PC-9 (cell line): ENCODE data around the gene INPP5A. TPM values are rescaled to one million over a fixed set of nuclear protein-coding genes. Genes with fewer than 3 reads are reported as not detected.
"Not testable (repeated sequence)": the region's sequence is repeated elsewhere in the genome, so short reads cannot be mapped to it uniquely, and the experiment has no call there.

Experiments
- BruUV-seq: library from RNA; stranded (reverse); fragments of 400-500 nt; replicated peaks from 2 replicates; lab custom pipeline; 2021; lab: Mats Ljungman, UMichigan
- CTCF ChIA-PET: fragments of 300-600 bp; sonication (Branson Sonifier 250); formaldehyde crosslinking; loops from one replicate; lab custom pipeline; 2022; ENCODE audit warnings: antibody characterized with exemption; lab: Charles Lee
- POLR2A ChIA-PET: fragments of 300-600 bp; sonication (Branson Sonifier 250); formaldehyde crosslinking; loops from one replicate; lab custom pipeline; 2022; ENCODE audit warnings: antibody characterized with exemption; ENCODE audit not compliant: unreplicated experiment; lab: Charles Lee
- DNase-seq, 2 experiments: peaks; one replicate each; pipeline versions ENCODE4 v3.0.0 to v3.0.0-alpha.2; 2015 to 2022; ENCODE audit warnings: mixed read lengths in 1 of 2
- H2AFZ ChIP-seq: fragments of 200-600 bp; sonication (generic); 2 replicates; pipeline ENCODE4 v1.8.1; 2017; ENCODE audit warnings: antibody characterized with exemption
- H3F3A ChIP-seq: fragments of 200-600 bp; sonication (generic); 2 replicates; pipeline ENCODE4 v1.8.1; 2017; ENCODE audit warnings: antibody characterized with exemption, mild to moderate bottlenecking, low read depth; ENCODE audit not compliant: insufficient read depth
- H3K27ac ChIP-seq: fragments of 200-600 bp; sonication (generic); 2 replicates; pipeline ENCODE4 v1.6.1; 2016; ENCODE audit warnings: mixed run types
- H3K27me3 ChIP-seq: fragments of 200-600 bp; sonication (generic); 2 replicates; pipeline ENCODE4 v1.6.1; 2016; ENCODE audit warnings: low read depth, mixed run types; ENCODE audit not compliant: insufficient read depth
- H3K36me3 ChIP-seq: fragments of 200-600 bp; sonication (generic); 2 replicates; pipeline ENCODE4 v1.6.1; 2016; ENCODE audit warnings: low read depth, mixed run types
- H3K4me1 ChIP-seq: fragments of 200-600 bp; sonication (generic); replicated peaks from 2 replicates; pipeline ENCODE4 v1.6.1; 2016; ENCODE audit warnings: mixed run types; ENCODE audit not compliant: insufficient read depth
- H3K4me2 ChIP-seq: fragments of 200-600 bp; sonication (generic); 2 replicates; pipeline ENCODE4 v1.6.1; 2017; ENCODE audit warnings: mixed run types
- H3K4me3 ChIP-seq: fragments of 200-600 bp; sonication (generic); 2 replicates; pipeline ENCODE4 v1.6.1; 2016; ENCODE audit warnings: mixed run types
- H3K79me2 ChIP-seq: fragments of 200-600 bp; sonication (generic); 2 replicates; pipeline ENCODE4 v1.6.1; 2017; ENCODE audit warnings: low read depth, mixed run types
- H3K9me2 ChIP-seq: fragments of 200-600 bp; sonication (generic); 2 replicates; pipeline ENCODE4 v1.8.1; 2017; ENCODE audit warnings: mild to moderate bottlenecking; ENCODE audit not compliant: insufficient read depth
- H3K9me3 ChIP-seq: fragments of 200-600 bp; sonication (generic); 2 replicates; pipeline ENCODE4 v1.8.1; 2016; ENCODE audit warnings: low read depth; ENCODE audit not compliant: insufficient read depth
- H4K20me1 ChIP-seq: fragments of 200-600 bp; sonication (generic); 2 replicates; pipeline ENCODE4 v1.8.1; 2017; ENCODE audit not compliant: insufficient read depth
- CTCF ChIP-seq: fragments of 200-600 bp; sonication (generic); conservative IDR thresholded peaks from 2 replicates; pipeline ENCODE4 v1.6.1; 2017; ENCODE audit warnings: mixed run types, antibody characterized with exemption, mild to moderate bottlenecking, moderate library complexity
- EZH2 ChIP-seq: fragments of 200-600 bp; sonication (generic); IDR thresholded peaks from 2 replicates; pipeline ENCODE4 v1.8.0; 2017; ENCODE audit warnings: antibody characterized with exemption, low read depth
- intact Hi-C: fragments of 100-400 bp; cut with micrococcal nuclease; formaldehyde crosslinking; loops from one replicate; pipeline ENCODE4 v1.10.0; 2022; ENCODE audit not compliant: unreplicated experiment
- total RNA-seq: library from RNA; stranded (reverse); gene quantifications from 2 replicates; pipeline ENCODE4 v1.2.3, GENCODE V29; 2021

The INPP5A gene
- total RNA-seq, 1 experiment from 2014 or later = 18.4 TPM

- Histone ChIP-seq H3K4me3 (no peak overlapping the region), H3K27ac (no peak overlapping the region), H3K9me3 (no peaks in the 10 kb centered on the region), H3F3A (no peaks in the 10 kb centered on the region), H3K9me2 (no peaks in the 10 kb centered on the region), H4K20me1 (no peaks in the 10 kb centered on the region), H3K27me3 (no peaks in the 10 kb centered on the region), H3K4me1 (no peaks in the 10 kb centered on the region), H3K36me3 (no peaks in the 10 kb centered on the region), H3K79me2 (no peaks in the 10 kb centered on the region), H2AFZ (no peak overlapping the region), H3K4me2 (no peak overlapping the region)
- ChIA-PET CTCF (no interaction called here), POLR2A (no interaction called here)
- BruUV-seq = no TSS peak
- DNase-seq = no peak
- intact Hi-C loops = no loop called here
- TF ChIP-seq EZH2 (no peak), CTCF (no peak)
Measured at GRCh38 chr10:132702601-132703418, 165.2 kb downstream of the INPP5A start.

GRCh38 chr10:132703419-132704007 lies 165.9 kb downstream of the INPP5A start:
- Histone ChIP-seq H3K27me3 (no peaks in the 10 kb centered on the region), H3K9me2 (no peaks in the 10 kb centered on the region), H2AFZ (no peak overlapping the region), H3K4me2 (no peak overlapping the region), H3K79me2 (no peaks in the 10 kb centered on the region), H3K36me3 (no peaks in the 10 kb centered on the region), H3F3A (no peaks in the 10 kb centered on the region), H4K20me1 (no peaks in the 10 kb centered on the region), H3K27ac (no peak overlapping the region), H3K4me3 (no peak overlapping the region), H3K9me3 (no peaks in the 10 kb centered on the region), H3K4me1 (no peaks in the 10 kb centered on the region)
- no peak for DNase-seq
- intact Hi-C loops = no loop called here
- TF ChIP-seq CTCF (no peak), EZH2 (no peak)
- no TSS peak for BruUV-seq
- POLR2A ChIA-PET = no interaction called here
- CTCF ChIA-PET = no interaction called here

GRCh38 chr10:132704008-132704814 lies 166.6 kb downstream of the INPP5A start:
- Histone ChIP-seq H3K4me2 (no peak overlapping the region), H3K79me2 (no peaks in the 10 kb centered on the region), H3K4me1 (no peaks in the 10 kb centered on the region), H3K4me3 (no peak overlapping the region), H3K27ac (no peak overlapping the region), H3K9me3 (no peaks in the 10 kb centered on the region), H3K36me3 (no peaks in the 10 kb centered on the region), H3K9me2 (no peaks in the 10 kb centered on the region), H2AFZ (no peak overlapping the region), H3K27me3 (no peaks in the 10 kb centered on the region), H3F3A (no peaks in the 10 kb centered on the region), H4K20me1 (no peaks in the 10 kb centered on the region)
- BruUV-seq = no TSS peak
- intact Hi-C loops = no loop called here
- no peak for TF ChIP-seq CTCF
- TF ChIP-seq EZH2 = no peak
- no peak for DNase-seq
- CTCF ChIA-PET = no interaction called here
- POLR2A ChIA-PET = no interaction called here

- H3K9me3 ChIP-seq, H2AFZ ChIP-seq, BruUV-seq, H3K9me2 ChIP-seq, H3K27me3 ChIP-seq, H4K20me1 ChIP-seq, H3K36me3 ChIP-seq, H3F3A ChIP-seq, H3K4me3 ChIP-seq, DNase-seq, H3K79me2 ChIP-seq, H3K27ac ChIP-seq, CTCF ChIA-PET, intact Hi-C loops, H3K4me2 ChIP-seq, POLR2A ChIA-PET, H3K4me1 ChIP-seq: not testable (repeated sequence)
Measured at GRCh38 chr10:132704815-132705064, 167.2 kb downstream of the INPP5A start.
